ENCODE results near the gene SLC22A3.
"Not testable (repeated sequence)": the region's sequence is repeated elsewhere in the genome, so short reads cannot be mapped to it uniquely, and the experiment has no call there.

The SLC22A3 gene

DNA sequence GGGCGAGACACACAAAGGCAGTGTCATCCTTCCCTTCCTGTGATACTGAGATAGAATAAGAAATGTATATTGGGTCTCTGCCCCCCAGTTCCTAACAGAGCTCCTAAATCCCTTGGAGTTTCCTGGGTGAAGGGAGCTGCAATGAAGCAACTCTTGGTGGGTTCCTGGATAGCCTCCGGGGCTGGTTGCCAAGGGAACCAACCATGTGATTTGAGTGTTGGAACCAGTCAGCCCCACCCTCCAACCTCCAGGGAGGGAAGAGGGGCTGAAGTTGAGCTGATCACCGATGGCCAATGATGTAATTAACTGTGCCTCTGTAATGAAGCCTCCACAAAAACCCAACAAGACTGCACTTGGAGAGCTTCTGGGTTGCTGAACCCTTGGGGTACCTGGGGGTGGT is 116.6 kb downstream of the SLC22A3 start:
- no peak overlapping the region for H3K4me3 ChIP-seq (ENCODE audit: low read depth, low read length)
- TF ChIP-seq, protein P1, sequence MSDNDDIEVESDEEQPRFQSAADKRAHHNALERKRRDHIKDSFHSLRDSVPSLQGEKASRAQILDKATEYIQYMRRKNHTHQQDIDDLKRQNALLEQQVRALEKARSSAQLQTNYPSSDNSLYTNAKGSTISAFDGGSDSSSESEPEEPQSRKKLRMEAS (IDR thresholded peaks at IDR 0.05; ENCODE audit: low read depth, low read length): no peak
- TF ChIP-seq POLR2A (IDR thresholded peaks at IDR 0.05; ENCODE audit: extremely low read depth, insufficient read length): no peak
- TF ChIP-seq, protein P2, sequence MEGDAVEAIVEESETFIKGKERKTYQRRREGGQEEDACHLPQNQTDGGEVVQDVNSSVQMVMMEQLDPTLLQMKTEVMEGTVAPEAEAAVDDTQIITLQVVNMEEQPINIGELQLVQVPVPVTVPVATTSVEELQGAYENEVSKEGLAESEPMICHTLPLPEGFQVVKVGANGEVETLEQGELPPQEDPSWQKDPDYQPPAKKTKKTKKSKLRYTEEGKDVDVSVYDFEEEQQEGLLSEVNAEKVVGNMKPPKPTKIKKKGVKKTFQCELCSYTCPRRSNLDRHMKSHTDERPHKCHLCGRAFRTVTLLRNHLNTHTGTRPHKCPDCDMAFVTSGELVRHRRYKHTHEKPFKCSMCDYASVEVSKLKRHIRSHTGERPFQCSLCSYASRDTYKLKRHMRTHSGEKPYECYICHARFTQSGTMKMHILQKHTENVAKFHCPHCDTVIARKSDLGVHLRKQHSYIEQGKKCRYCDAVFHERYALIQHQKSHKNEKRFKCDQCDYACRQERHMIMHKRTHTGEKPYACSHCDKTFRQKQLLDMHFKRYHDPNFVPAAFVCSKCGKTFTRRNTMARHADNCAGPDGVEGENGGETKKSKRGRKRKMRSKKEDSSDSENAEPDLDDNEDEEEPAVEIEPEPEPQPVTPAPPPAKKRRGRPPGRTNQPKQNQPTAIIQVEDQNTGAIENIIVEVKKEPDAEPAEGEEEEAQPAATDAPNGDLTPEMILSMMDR (IDR thresholded peaks at IDR 0.05; ENCODE audit: low read depth, low read length): no peak
- no peak for TF ChIP-seq MYC (IDR thresholded peaks at IDR 0.05; ENCODE audit: low read depth, low read length)
- no peak for DNase-seq (ENCODE audit: low read depth)

- H3K4me3 ChIP-seq (ENCODE audit: low read depth, low read length); DNase-seq (ENCODE audit: low read depth): not testable (repeated sequence)
These were observed 119.2 kb downstream of the SLC22A3 start for GRCh38 chr6:160467261-160467871.

- H3K4me3 ChIP-seq (ENCODE audit: low read depth, low read length): no peak overlapping the region
- no peak for DNase-seq (ENCODE audit: low read depth)
- TF ChIP-seq, protein P2 (IDR thresholded peaks at IDR 0.05; ENCODE audit: low read depth, low read length): no peak
- TF ChIP-seq, protein P1 (IDR thresholded peaks at IDR 0.05; ENCODE audit: low read depth, low read length): no peak
- no peak for TF ChIP-seq POLR2A (IDR thresholded peaks at IDR 0.05; ENCODE audit: extremely low read depth, insufficient read length)
- no peak for TF ChIP-seq MYC (IDR thresholded peaks at IDR 0.05; ENCODE audit: low read depth, low read length)
These were observed 121.0 kb downstream of the SLC22A3 start for GRCh38 chr6:160469153-160469552.

- H3K4me3 ChIP-seq (ENCODE audit: low read depth, low read length); DNase-seq (ENCODE audit: low read depth): not testable (repeated sequence)
These were observed 127.9 kb downstream of the SLC22A3 start for GRCh38 chr6:160476056-160476455.

GRCh38 chr6:160477072-160477471 is 128.9 kb downstream of the SLC22A3 start:
- not testable (repeated sequence) for H3K4me3 ChIP-seq (ENCODE audit: low read depth, low read length); DNase-seq (ENCODE audit: low read depth)

DNA sequence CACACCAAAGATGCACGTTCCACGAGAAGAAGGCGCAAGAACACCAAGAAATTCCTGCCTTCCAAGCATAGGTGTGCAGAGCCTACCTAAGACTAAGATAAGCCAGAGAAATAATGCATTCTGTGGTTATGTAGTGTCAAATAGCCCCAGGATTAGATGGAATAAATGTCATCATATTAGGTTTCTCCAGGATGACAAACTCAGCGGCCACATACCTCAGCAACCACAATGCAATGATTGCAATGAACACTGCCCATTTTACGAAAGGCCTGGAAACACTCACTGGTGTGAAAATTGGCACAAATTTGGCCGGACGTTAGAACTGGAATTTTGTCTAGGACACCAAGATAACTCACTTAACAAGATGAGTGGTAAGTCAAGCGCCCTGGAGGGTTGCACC is 129.7 kb downstream of the SLC22A3 start:
- no peak for TF ChIP-seq POLR2A (IDR thresholded peaks at IDR 0.05; ENCODE audit: extremely low read depth, insufficient read length)
- TF ChIP-seq MYC (IDR thresholded peaks at IDR 0.05; ENCODE audit: low read depth, low read length): no peak
- TF ChIP-seq, protein P2 (IDR thresholded peaks at IDR 0.05; ENCODE audit: low read depth, low read length): no peak
- TF ChIP-seq, protein P1 (IDR thresholded peaks at IDR 0.05; ENCODE audit: low read depth, low read length): no peak
- DNase-seq (ENCODE audit: low read depth): no peak
- no peak overlapping the region for H3K4me3 ChIP-seq (ENCODE audit: low read depth, low read length)

- no peak overlapping the region for H3K4me3 ChIP-seq (ENCODE audit: low read depth, low read length)
- DNase-seq (ENCODE audit: low read depth): no peak
- TF ChIP-seq, protein P1 (IDR thresholded peaks at IDR 0.05; ENCODE audit: low read depth, low read length): no peak
- TF ChIP-seq POLR2A (IDR thresholded peaks at IDR 0.05; ENCODE audit: extremely low read depth, insufficient read length) (no peak), MYC (IDR thresholded peaks at IDR 0.05; ENCODE audit: low read depth, low read length) (no peak)
- TF ChIP-seq, protein P2 (IDR thresholded peaks at IDR 0.05; ENCODE audit: low read depth, low read length): no peak
These were observed 138.9 kb downstream of the SLC22A3 start for GRCh38 chr6:160487116-160487515.

All from NB4 (cell line).